Body of pancreas (tissue), 4 donors: ENCODE data around the gene NBEA.

Source experiments
- POLR2A ChIP-seq, 3 donors: fragments of 450-650 bp; IDR thresholded peaks; one replicate each; pipeline ENCODE4 v1.6.1; 2016; ENCODE audit warnings: antibody characterized with exemption in 3 of 3, mild to moderate bottlenecking in 2 of 3
- TF ChIP-seq, protein P1 (sequence below), 7 experiments: fragments of 450-650 bp in 4 of 7; fragments of 200-600 bp in 3 of 7; sonication (generic) in 3 of 7; IDR thresholded peaks; one replicate each; pipeline ENCODE4 v1.5.1; 2016 to 2019; ENCODE audit warnings: antibody characterized with exemption in 7 of 7

DNA sequence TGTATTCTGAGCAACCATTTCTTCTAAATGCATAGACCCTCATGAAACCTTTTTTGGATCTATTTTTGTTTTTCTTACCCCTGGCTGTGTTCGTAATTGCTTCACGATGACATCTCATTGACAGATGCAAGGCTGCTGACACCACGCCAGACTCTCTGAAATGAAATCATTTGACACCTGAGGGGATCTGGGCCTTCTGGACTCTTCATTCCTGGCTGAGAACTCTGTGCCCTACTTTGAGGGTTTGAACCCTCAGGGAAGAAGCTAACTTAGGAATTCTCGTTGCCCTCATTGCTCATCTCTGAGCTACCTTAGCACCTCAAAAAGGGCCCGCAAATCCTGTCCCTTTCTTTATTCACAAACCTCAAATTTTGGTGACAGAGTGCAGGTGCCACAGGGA lies 40.5 kb upstream of the NBEA start:
- TF ChIP-seq, protein P1, sequence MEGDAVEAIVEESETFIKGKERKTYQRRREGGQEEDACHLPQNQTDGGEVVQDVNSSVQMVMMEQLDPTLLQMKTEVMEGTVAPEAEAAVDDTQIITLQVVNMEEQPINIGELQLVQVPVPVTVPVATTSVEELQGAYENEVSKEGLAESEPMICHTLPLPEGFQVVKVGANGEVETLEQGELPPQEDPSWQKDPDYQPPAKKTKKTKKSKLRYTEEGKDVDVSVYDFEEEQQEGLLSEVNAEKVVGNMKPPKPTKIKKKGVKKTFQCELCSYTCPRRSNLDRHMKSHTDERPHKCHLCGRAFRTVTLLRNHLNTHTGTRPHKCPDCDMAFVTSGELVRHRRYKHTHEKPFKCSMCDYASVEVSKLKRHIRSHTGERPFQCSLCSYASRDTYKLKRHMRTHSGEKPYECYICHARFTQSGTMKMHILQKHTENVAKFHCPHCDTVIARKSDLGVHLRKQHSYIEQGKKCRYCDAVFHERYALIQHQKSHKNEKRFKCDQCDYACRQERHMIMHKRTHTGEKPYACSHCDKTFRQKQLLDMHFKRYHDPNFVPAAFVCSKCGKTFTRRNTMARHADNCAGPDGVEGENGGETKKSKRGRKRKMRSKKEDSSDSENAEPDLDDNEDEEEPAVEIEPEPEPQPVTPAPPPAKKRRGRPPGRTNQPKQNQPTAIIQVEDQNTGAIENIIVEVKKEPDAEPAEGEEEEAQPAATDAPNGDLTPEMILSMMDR (IDR thresholded peaks at IDR 0.05), result no peak
- TF ChIP-seq POLR2A (IDR thresholded peaks at IDR 0.05), result no peak
